ENCODE results near the gene RPS15.

RPS15 gene

GRCh38 chr19:1438035-1438932 is at the start of gene RPS15:
Gene RPS15 (plus strand): TSS chr19:1438396. CDS start chr19:1438426, 30 bp downstream.
- TF ChIP-seq SUZ12 (IDR thresholded peaks at IDR 0.05; ENCODE audit: extremely low read depth, insufficient read depth, insufficient read length): no peak
- Histone ChIP-seq H3K9ac (ENCODE audit: insufficient read length, low read depth) (peak within 1 kb of the TSS; percentile 99), H3K4me1 (ENCODE audit: insufficient read depth, insufficient read length) (peaks cover 30% of the 10 kb centered on the region), H3K9me3 (ENCODE audit: insufficient read depth, low read length) (no peaks in the 10 kb centered on the region), H3K27me3 (ENCODE audit: insufficient read depth, insufficient read length) (no peaks in the 10 kb centered on the region), H3K36me3 (ENCODE audit: insufficient read depth, insufficient read length, low read length) (peaks cover 69% of the 10 kb centered on the region), H3K4me3 (ENCODE audit: insufficient read length, low read depth) (peak within 1 kb of the TSS; percentile 98)
- DNase-seq (ENCODE audit: low read depth, low spot score): peak; percentile 95

GRCh38 chr19:1388637-1389026 is 49.6 kb upstream of the RPS15 start:
- H3K27me3 ChIP-seq (ENCODE audit: insufficient read depth, insufficient read length): no peaks in the 10 kb centered on the region
- DNase-seq (ENCODE audit: low read depth, low spot score): no peak
- TF ChIP-seq SUZ12 (IDR thresholded peaks at IDR 0.05; ENCODE audit: extremely low read depth, insufficient read depth, insufficient read length) (no peak), YY1 (IDR thresholded peaks at IDR 0.05; ENCODE audit: insufficient read depth, insufficient read length) (no peak), ZNF274 (IDR thresholded peaks at IDR 0.05; ENCODE audit: low read depth, low read length) (no peak)
- H3K9ac ChIP-seq (ENCODE audit: insufficient read length, low read depth): peak overlapping the region; percentile 10
- no peak overlapping the region for H3K4me3 ChIP-seq (ENCODE audit: insufficient read length, low read depth)
- peaks cover 59% of the 10 kb centered on the region for H3K36me3 ChIP-seq (ENCODE audit: insufficient read depth, insufficient read length, low read length)
- no peaks in the 10 kb centered on the region for H3K9me3 ChIP-seq (ENCODE audit: insufficient read depth, low read length)
- peaks cover 3% of the 10 kb centered on the region for H3K4me1 ChIP-seq (ENCODE audit: insufficient read depth, insufficient read length)

- Histone ChIP-seq H3K4me3 (ENCODE audit: insufficient read length, low read depth) (no peak overlapping the region), H3K9me3 (ENCODE audit: insufficient read depth, low read length) (no peaks in the 10 kb centered on the region), H3K9ac (ENCODE audit: insufficient read length, low read depth) (no peak overlapping the region), H3K36me3 (ENCODE audit: insufficient read depth, insufficient read length, low read length) (peaks cover 66% of the 10 kb centered on the region), H3K4me1 (ENCODE audit: insufficient read depth, insufficient read length) (peaks cover 6% of the 10 kb centered on the region), H3K27me3 (ENCODE audit: insufficient read depth, insufficient read length) (no peaks in the 10 kb centered on the region)
- TF ChIP-seq YY1 (IDR thresholded peaks at IDR 0.05; ENCODE audit: insufficient read depth, insufficient read length): no peak
- TF ChIP-seq SUZ12 (IDR thresholded peaks at IDR 0.05; ENCODE audit: extremely low read depth, insufficient read depth, insufficient read length): no peak
- no peak for TF ChIP-seq ZNF274 (IDR thresholded peaks at IDR 0.05; ENCODE audit: low read depth, low read length)
- DNase-seq (ENCODE audit: low read depth, low spot score): no peak
Measured at GRCh38 chr19:1389033-1389940, 48.9 kb upstream of the RPS15 start.

GRCh38 chr19:1390890-1391423 is 47.2 kb upstream of the RPS15 start:
- Histone ChIP-seq H3K9ac (ENCODE audit: insufficient read length, low read depth) (no peak overlapping the region), H3K4me1 (ENCODE audit: insufficient read depth, insufficient read length) (peaks cover 12% of the 10 kb centered on the region), H3K9me3 (ENCODE audit: insufficient read depth, low read length) (no peaks in the 10 kb centered on the region), H3K36me3 (ENCODE audit: insufficient read depth, insufficient read length, low read length) (peaks cover 76% of the 10 kb centered on the region), H3K4me3 (ENCODE audit: insufficient read length, low read depth) (no peak overlapping the region), H3K27me3 (ENCODE audit: insufficient read depth, insufficient read length) (no peaks in the 10 kb centered on the region)
- no peak for DNase-seq (ENCODE audit: low read depth, low spot score)
- TF ChIP-seq ZNF274 (IDR thresholded peaks at IDR 0.05; ENCODE audit: low read depth, low read length): no peak
- TF ChIP-seq YY1 (IDR thresholded peaks at IDR 0.05; ENCODE audit: insufficient read depth, insufficient read length): no peak

- no peaks in the 10 kb centered on the region for H3K27me3 ChIP-seq (ENCODE audit: insufficient read depth, insufficient read length)
- H3K4me3 ChIP-seq (ENCODE audit: insufficient read length, low read depth): no peak overlapping the region
- peaks cover 69% of the 10 kb centered on the region for H3K36me3 ChIP-seq (ENCODE audit: insufficient read depth, insufficient read length, low read length)
- H3K4me1 ChIP-seq (ENCODE audit: insufficient read depth, insufficient read length): peaks cover 15% of the 10 kb centered on the region
- no peak for TF ChIP-seq SUZ12 (IDR thresholded peaks at IDR 0.05; ENCODE audit: extremely low read depth, insufficient read depth, insufficient read length)
- TF ChIP-seq ZNF274 (IDR thresholded peaks at IDR 0.05; ENCODE audit: low read depth, low read length): no peak
- no peak for TF ChIP-seq YY1 (IDR thresholded peaks at IDR 0.05; ENCODE audit: insufficient read depth, insufficient read length)
- no peak overlapping the region for H3K9ac ChIP-seq (ENCODE audit: insufficient read length, low read depth)
- DNase-seq (ENCODE audit: low read depth, low spot score): no peak
- no peaks in the 10 kb centered on the region for H3K9me3 ChIP-seq (ENCODE audit: insufficient read depth, low read length)
Measured at GRCh38 chr19:1392407-1392806, 45.8 kb upstream of the RPS15 start.

- TF ChIP-seq ZNF274 (IDR thresholded peaks at IDR 0.05; ENCODE audit: low read depth, low read length): no peak
- no peak for TF ChIP-seq SUZ12 (IDR thresholded peaks at IDR 0.05; ENCODE audit: extremely low read depth, insufficient read depth, insufficient read length)
- no peak for TF ChIP-seq YY1 (IDR thresholded peaks at IDR 0.05; ENCODE audit: insufficient read depth, insufficient read length)
- Histone ChIP-seq H3K4me3 (ENCODE audit: insufficient read length, low read depth) (no peak overlapping the region), H3K36me3 (ENCODE audit: insufficient read depth, insufficient read length, low read length) (peaks cover 73% of the 10 kb centered on the region), H3K27me3 (ENCODE audit: insufficient read depth, insufficient read length) (no peaks in the 10 kb centered on the region), H3K4me1 (ENCODE audit: insufficient read depth, insufficient read length) (peaks cover 15% of the 10 kb centered on the region), H3K9ac (ENCODE audit: insufficient read length, low read depth) (peak overlapping the region; percentile 42), H3K9me3 (ENCODE audit: insufficient read depth, low read length) (no peaks in the 10 kb centered on the region)
- no peak for DNase-seq (ENCODE audit: low read depth, low spot score)
Measured at GRCh38 chr19:1392939-1393530, 45.2 kb upstream of the RPS15 start.
